K562 (cell line): Measurements from ENCODE around the gene COL28A1.

ENCODE experiments used
- CHD4 ChIP-seq: fragments of 200-600 bp; sonication (generic); IDR thresholded peaks from 3 replicates; pipeline ENCODE4 v1.6.1; 2012; ENCODE audit warnings: low read depth, mild to moderate bottlenecking, mixed read lengths, low read length, inconsistent platforms; ENCODE audit not compliant: insufficient read depth, insufficient replicate concordance, poor library complexity, severe bottlenecking
- CTCF ChIP-seq, 3 experiments: IDR thresholded peaks in 2 of 3; conservative IDR thresholded peaks in 1 of 3; 2 replicates each; pipeline ENCODE4 v1.5.1; 2011 to 2012; ENCODE audit warnings: low read length in 3 of 3, mild to moderate bottlenecking in 3 of 3, control low read depth in 2 of 3, improper control_type of control experiment in 1 of 3, inconsistent platforms in 1 of 3, low read depth in 1 of 3, mixed read lengths in 1 of 3, moderate library complexity in 1 of 3; ENCODE audit not compliant: insufficient read depth in 2 of 3
- EZH2 ChIP-seq: IDR thresholded peaks from 2 replicates; pipeline ENCODE4 v1.6.1; 2012; ENCODE audit warnings: low read depth, mild to moderate bottlenecking, inconsistent platforms, low read length, borderline replicate concordance
- FUS ChIP-seq: fragments of 200-400 bp; formaldehyde crosslinking; optimal IDR thresholded peaks from 2 replicates; pipeline ENCODE3; 2017; ENCODE audit warnings: low read depth, low read length
- GABPB1 ChIP-seq: sonication (generic); formaldehyde crosslinking; IDR thresholded peaks from 2 replicates; pipeline ENCODE4 v1.8.0; 2022; ENCODE audit warnings: mild to moderate bottlenecking, missing genetic modification reagents
- JUND ChIP-seq, 2 experiments: IDR thresholded peaks; 2 replicates in 1 of 2; 3 replicates in 1 of 2; pipeline ENCODE4 v1.6.1; 2011; ENCODE audit warnings: borderline replicate concordance in 2 of 2, low read depth in 2 of 2, low read length in 2 of 2, improper control_type of control experiment in 1 of 2, missing biosample characterization in 1 of 2, missing genetic modification characterization in 1 of 2, missing genetic modification reagents in 1 of 2
- KAT7 ChIP-seq: sonication (generic); formaldehyde crosslinking; IDR thresholded peaks from 2 replicates; pipeline ENCODE4 v1.8.0; 2022; ENCODE audit warnings: missing genetic modification reagents, mild to moderate bottlenecking, borderline replicate concordance
- RFX5 ChIP-seq: IDR thresholded peaks from 2 replicates; pipeline ENCODE4 v1.6.1; 2011; ENCODE audit warnings: low read depth, mild to moderate bottlenecking, improper control_type of control experiment, low read length
- SREBF2 ChIP-seq: sonication (generic); formaldehyde crosslinking; IDR thresholded peaks from 2 replicates; pipeline ENCODE4 v1.4.0; 2020; ENCODE audit warnings: mild to moderate bottlenecking, missing genetic modification reagents
- TAF1 ChIP-seq: IDR thresholded peaks from 2 replicates; pipeline ENCODE4 v1.6.1; 2011; ENCODE audit warnings: mild to moderate bottlenecking, low read length, moderate library complexity; ENCODE audit not compliant: insufficient read depth, control insufficient read depth, severe bottlenecking; ENCODE audit errors: extremely low read depth
- TCF3 ChIP-seq: sonication (generic); formaldehyde crosslinking; IDR thresholded peaks from 2 replicates; pipeline ENCODE4 v1.4.0; 2020; ENCODE audit warnings: mild to moderate bottlenecking, missing genetic modification reagents
- ZNF24 ChIP-seq: fragments of 450-650 bp; IDR thresholded peaks from 2 replicates; pipeline ENCODE4 v1.6.1; 2016

- TF ChIP-seq JUND (IDR thresholded peaks at IDR 0.05; ENCODE audit: borderline replicate concordance, low read depth, low read length) (no peak), JUND (tag; IDR thresholded peaks at IDR 0.05; ENCODE audit: borderline replicate concordance, low read depth, low read length) (no peak), FUS (no peak), TAF1 (no peak), CTCF (IDR thresholded peaks at IDR 0.05 in 2 of 3, conservative IDR thresholded peaks at IDR 0.05 in 1 of 3; ENCODE audit: insufficient read depth in 2 of 3, low read depth in 1 of 3, low read length in 3 of 3) (no peak), GABPB1 (no peak), KAT7 (no peak), CHD4 (no peak), EZH2 (no peak), ZNF24 (no peak), TCF3 (CRISPR knock-in tag) (no peak), SREBF2 (CRISPR knock-in tag) (no peak), RFX5 (no peak)
These were observed 106.9 kb downstream of the COL28A1 start for GRCh38 chr7:7428806-7429205.
